HepG2 (cell line): Measurements from ENCODE around the gene LCN12. TPM values are rescaled to one million over a fixed set of nuclear protein-coding genes. Genes with fewer than 3 reads are reported as not detected.
A peak's percentile ranks its signal among the peaks of the same experiment; 100 is the strongest.

ENCODE experiments used
- ATAC-seq: fragments of 200-7000 bp; cut with Tn5 transposase; 3 replicates; pipeline ENCODE4 v1.9.1; 2020; ENCODE audit warnings: mild to moderate bottlenecking, moderate library complexity
- BruUV-seq: library from RNA; stranded (reverse); fragments of 400-500 nt; replicated peaks from 2 replicates; lab custom pipeline; 2021; lab: Mats Ljungman, UMichigan
- CTCF ChIA-PET: fragments of 300-600 bp; formaldehyde crosslinking; extraction: SDS; loops from one replicate; lab custom pipeline; 2021; ENCODE audit warnings: low total read pairs, inconsistent platforms, low intra/inter-chr PET ratio; lab: Yijun Ruan, JAX
- POLR2A ChIA-PET: fragments of 350-600 bp; sonication (Branson Sonifier 250); formaldehyde crosslinking; loops from one replicate; lab custom pipeline; 2020; ENCODE audit warnings: antibody characterized with exemption, inconsistent platforms; lab: Yijun Ruan, JAX
- DNase-seq: peaks from one replicate; pipeline ENCODE4 v3.0.0-alpha.2; 2015; ENCODE audit warnings: low spot score
- FAIRE-seq: peaks from 3 replicates; lab custom pipeline; 2011; peaks lifted over from hg19 to GRCh38; lab: Jason Lieb, UNC
- H2AFZ ChIP-seq: one replicate; pipeline ENCODE4 v1.6.1; 2011; ENCODE audit warnings: low read length, inconsistent platforms
- H3K27ac ChIP-seq: fragments of 300-600 bp; 3 replicates; pipeline ENCODE4 v1.8.0; 2011; ENCODE audit warnings: mixed run types, mild to moderate bottlenecking, mixed read lengths, low read length, inconsistent platforms; ENCODE audit not compliant: insufficient read depth; ENCODE audit errors: extremely low read length
- H3K27me3 ChIP-seq, 2 experiments: fragments of 200-600 bp in 1 of 2; 2 replicates in 1 of 2; 3 replicates in 1 of 2; pipeline versions ENCODE4 v1.6.0 to v1.8.0; 2011; ENCODE audit warnings: low read length in 2 of 2, mild to moderate bottlenecking in 2 of 2, moderate library complexity in 2 of 2, inconsistent platforms in 1 of 2; ENCODE audit not compliant: insufficient read depth in 2 of 2, control insufficient read depth in 1 of 2
- H3K36me3 ChIP-seq, 2 experiments: fragments of 200-600 bp in 1 of 2; replicated peaks in 1 of 2; 2 replicates in 1 of 2; 3 replicates in 1 of 2; pipeline versions ENCODE4 v1.5.1 to v1.8.0; 2011; ENCODE audit warnings: low read length in 2 of 2, inconsistent platforms in 1 of 2; ENCODE audit not compliant: insufficient read depth in 2 of 2, control insufficient read depth in 1 of 2
- H3K4me1 ChIP-seq: 2 replicates; pipeline ENCODE4 v1.5.1; 2012; ENCODE audit warnings: low read length, inconsistent platforms; ENCODE audit not compliant: insufficient read depth
- H3K4me2 ChIP-seq: 2 replicates; pipeline ENCODE4 v1.6.0; 2011; ENCODE audit warnings: low read depth, low read length, inconsistent platforms
- H3K4me3 ChIP-seq, 3 experiments: fragments of 200-600 bp in 1 of 3; sonication (generic), shearing (Covaris generic) in 1 of 3; replicated peaks in 1 of 3; 2 replicates each; pipeline ENCODE4 v1.5.1; 2011 to 2016; ENCODE audit warnings: low read length in 3 of 3, inconsistent platforms in 2 of 3, low read depth in 2 of 3, mild to moderate bottlenecking in 2 of 3, control low read depth in 1 of 3, mixed read lengths in 1 of 3; ENCODE audit not compliant: insufficient read depth in 1 of 3
- H3K79me2 ChIP-seq: one replicate; pipeline ENCODE4 v1.6.1; 2011; ENCODE audit warnings: low read length, inconsistent platforms; ENCODE audit not compliant: insufficient read depth
- H3K9ac ChIP-seq: 2 replicates; pipeline ENCODE4 v1.6.0; 2011; ENCODE audit warnings: mild to moderate bottlenecking, low read depth, low read length, inconsistent platforms; ENCODE audit not compliant: insufficient read depth
- H3K9me3 ChIP-seq: 2 replicates; pipeline ENCODE4 v1.5.1; 2012; ENCODE audit warnings: mild to moderate bottlenecking, low read length
- H4K20me1 ChIP-seq: 2 replicates; pipeline ENCODE4 v1.6.0; 2011; ENCODE audit warnings: inconsistent platforms, mild to moderate bottlenecking, low read length, moderate library complexity; ENCODE audit not compliant: insufficient read depth
- MAFK ChIP-seq, 2 experiments: IDR thresholded peaks in 1 of 2; conservative IDR thresholded peaks in 1 of 2; 2 replicates each; pipeline ENCODE4 v1.6.1; 2011; ENCODE audit warnings: improper control_type of control experiment in 2 of 2, low read length in 2 of 2
- MNT ChIP-seq: fragments of 450-650 bp; IDR thresholded peaks from 2 replicates; pipeline ENCODE4 v1.6.1; 2016
- ZBED4 ChIP-seq: sonication (generic); formaldehyde crosslinking; IDR thresholded peaks from 2 replicates; pipeline ENCODE4 v1.4.0; 2020; ENCODE audit warnings: missing genetic modification reagents, borderline replicate concordance
- ZNF142 ChIP-seq: sonication (generic); formaldehyde crosslinking; IDR thresholded peaks from 2 replicates; pipeline ENCODE4 v1.4.0; 2020; ENCODE audit warnings: missing genetic modification reagents
- ZNF354B ChIP-seq: sonication (generic); formaldehyde crosslinking; IDR thresholded peaks from 2 replicates; pipeline ENCODE4 v1.8.0; 2022; ENCODE audit warnings: mild to moderate bottlenecking, missing genetic modification reagents
- ZNF678 ChIP-seq: sonication (generic); formaldehyde crosslinking; IDR thresholded peaks from 2 replicates; pipeline ENCODE4 v1.4.0; 2020; ENCODE audit warnings: mild to moderate bottlenecking, missing genetic modification reagents
- WGBS: methylation state at CpG from one replicate; pipeline ENCODE4 v1.1.6; 2017; ENCODE audit warnings: low lambda C conversion rate; 5-methylcytosine and 5-hydroxymethylcytosine counted together
- in situ Hi-C: cut with HindIII; loops from 2 replicates; pipeline ENCODE4 v1.10.0; 2017; ENCODE audit warnings: low pct_unique_long_range_greater_than_20kb; ENCODE audit not compliant: extremely low pct_ligation_motif_present
- intact Hi-C: fragments of 100-400 bp; cut with micrococcal nuclease; formaldehyde crosslinking; loops from one replicate; pipeline ENCODE4 v1.10.0; 2022; ENCODE audit not compliant: unreplicated experiment
- polyA plus RNA-seq, 8 experiments: library from polyadenylated mRNA; depleted of rRNA in 3 of 8; stranded (reverse) in 7 of 8; unstranded in 1 of 8; fragments of >200 nt; fragmentation: Illumina TruSeq in 4 of 8; extraction: Trizol in 4 of 8; gene quantifications; 2 replicates each; pipeline versions ENCODE4 v1.2.1 to v1.2.3, GENCODE V29; 2011 to 2016; ENCODE audit warnings: low read depth in 4 of 8, missing spikeins in 1 of 8, mixed read lengths in 1 of 8; ENCODE audit not compliant: insufficient read depth in 1 of 8
- total RNA-seq, 5 experiments: library from RNA; depleted of rRNA; stranded (reverse); fragments of >200 nt; fragmentation: Illumina TruSeq; extraction: Trizol; gene quantifications; 2 replicates each; pipeline ENCODE4 v1.2.3, GENCODE V29; 2016; ENCODE audit warnings: low read depth in 1 of 5

LCN12 gene
- total and polyA plus RNA-seq, 2 of the 13 experiments (the other 11 are each of a cell fraction or from before 2014, with no cell fraction given): 3.4 to 6.9 TPM

- TF ChIP-seq ZNF142 (CRISPR knock-in tag): no peak
- TF ChIP-seq MAFK (conservative IDR thresholded peaks at IDR 0.05 in 1 of 2, IDR thresholded peaks at IDR 0.05 in 1 of 2; ENCODE audit: low read length in 2 of 2): no peak
Measured at GRCh38 chr9:136953771-136954269, 1.7 kb downstream of the LCN12 start (continued).

- DNase-seq (no peak), ATAC-seq (no peak), FAIRE-seq (no peak)
- no peak overlapping the region for H3K4me3 ChIP-seq
- H2AFZ ChIP-seq: no peak overlapping the region
- ChIA-PET CTCF (no interaction called here), POLR2A (interaction anchor here (0.9 kb wide), 1 partner anchor 101 kb away, joined by 3 read pairs; no protein-coding TSS in a partner anchor)
- no peaks in the 10 kb centered on the region for H3K9me3 ChIP-seq
- H3K4me2 ChIP-seq: no peak overlapping the region
- in situ Hi-C loops: no loop called here
- TF ChIP-seq ZNF678 (CRISPR knock-in tag) (no peak), ZNF354B (CRISPR knock-in tag) (no peak), MNT (peak; percentile 41), ZBED4 (CRISPR knock-in tag) (no peak)
- intact Hi-C loops: no loop called here
- no peak overlapping the region for H3K27ac ChIP-seq
- BruUV-seq: no TSS peak
- no peak overlapping the region for H3K9ac ChIP-seq
- peaks cover 15% of the 10 kb centered on the region for H3K4me1 ChIP-seq
- no peaks in the 10 kb centered on the region for H4K20me1 ChIP-seq
- peaks cover 1 to 8% of the 10 kb centered on the region in 2 experiments; a peak in 1 of 5 replicates for H3K27me3 ChIP-seq
- WGBS: 94% methylated on average over 18 of the region's 25 CpGs
- no peaks in the 10 kb centered on the region for H3K36me3 ChIP-seq
- H3K79me2 ChIP-seq: peaks cover 5% of the 10 kb centered on the region
Measured at GRCh38 chr9:136954270-136955083, 2.4 kb downstream of the LCN12 start.
